Upper lobe of left lung (tissue), 4 donors: ENCODE data around the gene SLC35G6.

ENCODE experiments used
- CTCF ChIP-seq, 6 experiments: fragments of 450-650 bp in 4 of 6; fragments of 200-600 bp in 2 of 6; sonication (generic) in 2 of 6; IDR thresholded peaks; one replicate each; pipeline ENCODE4 v1.5.1; 2016 to 2019; ENCODE audit warnings: antibody characterized with exemption in 6 of 6
- EP300 ChIP-seq, 4 donors: sonication (generic); formaldehyde crosslinking; IDR thresholded peaks; one replicate each; pipeline ENCODE4 v1.5.1; 2017; ENCODE audit warnings: antibody characterized with exemption in 4 of 4, control low read depth in 2 of 4
- POLR2A ChIP-seq, 4 donors: fragments of 450-650 bp; IDR thresholded peaks; one replicate each; pipeline ENCODE4 v1.5.1; 2016 to 2017; ENCODE audit warnings: antibody characterized with exemption in 4 of 4, mild to moderate bottlenecking in 2 of 4

- no peak for TF ChIP-seq CTCF (IDR thresholded peaks at IDR 0.05)
- no peak for TF ChIP-seq EP300 (IDR thresholded peaks at IDR 0.05)
- no peak for TF ChIP-seq POLR2A (IDR thresholded peaks at IDR 0.05)
Observed at GRCh38 chr17:7502171-7502847, 21.1 kb downstream of the SLC35G6 start.
